GM18868 (cell line): ENCODE results near the gene TRPM7.
"Not testable (repeated sequence)": the region's sequence is repeated elsewhere in the genome, so short reads cannot be mapped to it uniquely, and the experiment has no call there.

ENCODE experiments used
- ATAC-seq: cut with Tn5 transposase; IDR thresholded peaks from one replicate; pipeline ENCODE4 v1.9.1; 2021; ENCODE audit warnings: mild to moderate bottlenecking, moderate library complexity; ENCODE audit not compliant: unreplicated experiment

TRPM7 gene

GRCh38 chr15:50675535-50676144, 11.0 kb downstream of the TRPM7 start:
- no peak for ATAC-seq

- no peak for ATAC-seq
Measured at GRCh38 chr15:50670115-50670514, 16.5 kb downstream of the TRPM7 start.

- no peak for ATAC-seq
Measured at GRCh38 chr15:50669611-50670010, 17.0 kb downstream of the TRPM7 start.

GRCh38 chr15:50665938-50666337, 20.7 kb downstream of the TRPM7 start:
- ATAC-seq, result no peak

- no peak for ATAC-seq
Measured at GRCh38 chr15:50655555-50655954, 31.0 kb downstream of the TRPM7 start.

GRCh38 chr15:50653156-50653743, 33.3 kb downstream of the TRPM7 start:
- no peak for ATAC-seq

GRCh38 chr15:50652671-50653070, 33.9 kb downstream of the TRPM7 start:
- ATAC-seq, result no peak

GRCh38 chr15:50641318-50641717, 45.3 kb downstream of the TRPM7 start:
- ATAC-seq, result no peak

- no peak for ATAC-seq
Measured at GRCh38 chr15:50636146-50636545, 50.5 kb downstream of the TRPM7 start.

- ATAC-seq, result no peak
Measured at GRCh38 chr15:50633653-50634052, 52.9 kb downstream of the TRPM7 start.

GRCh38 chr15:50628421-50628820, 58.2 kb downstream of the TRPM7 start:
- no peak for ATAC-seq

GRCh38 chr15:50627351-50628055, 59.1 kb downstream of the TRPM7 start:
- ATAC-seq, result no peak

- no peak for ATAC-seq
Measured at GRCh38 chr15:50624616-50625168, 61.9 kb downstream of the TRPM7 start.

- ATAC-seq, result not testable (repeated sequence)
Measured at GRCh38 chr15:50622361-50622943, 64.1 kb downstream of the TRPM7 start.

- not testable (repeated sequence) for ATAC-seq
Measured at GRCh38 chr15:50616960-50617359, 69.6 kb downstream of the TRPM7 start.

GRCh38 chr15:50616554-50616953, 70.0 kb downstream of the TRPM7 start:
- ATAC-seq, result not testable (repeated sequence)

- ATAC-seq, result no peak
Measured at GRCh38 chr15:50613600-50613999, 73.0 kb downstream of the TRPM7 start.

- ATAC-seq, result no peak
Measured at GRCh38 chr15:50607129-50607528, 79.5 kb downstream of the TRPM7 start.

GRCh38 chr15:50605462-50605861, 81.1 kb downstream of the TRPM7 start:
- ATAC-seq, result no peak

- not testable (repeated sequence) for ATAC-seq
Measured at GRCh38 chr15:50602028-50602427, 84.6 kb downstream of the TRPM7 start.

- ATAC-seq, result no peak
Measured at GRCh38 chr15:50594311-50594710, 92.3 kb downstream of the TRPM7 start.

- ATAC-seq, result no peak
Measured at GRCh38 chr15:50593761-50594160, 92.8 kb downstream of the TRPM7 start.
